ENCODE results near the gene PSME1.

PSME1 gene

DNA sequence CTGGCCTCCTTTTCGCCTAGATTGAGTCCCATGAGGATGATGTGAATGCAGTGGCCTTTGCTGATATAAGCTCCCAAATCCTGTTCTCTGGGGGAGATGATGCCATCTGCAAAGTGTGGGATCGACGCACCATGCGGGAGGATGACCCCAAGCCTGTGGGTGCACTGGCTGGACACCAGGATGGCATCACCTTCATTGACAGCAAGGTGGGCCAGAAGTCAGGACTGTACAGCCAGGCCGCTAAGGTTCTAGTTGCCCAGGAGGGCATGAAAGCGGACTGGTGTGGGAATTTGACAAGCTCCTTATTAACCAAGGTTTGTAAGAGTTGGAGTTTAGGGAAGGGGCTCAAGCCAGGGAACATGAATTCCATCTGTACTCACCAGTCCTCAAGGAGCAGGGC, 16.3 kb upstream of the PSME1 start:
- in situ Hi-C loops (cut with HindIII; ENCODE audit: low sequenced_read_pairs) = no loop called here
- TF ChIP-seq, protein P1, sequence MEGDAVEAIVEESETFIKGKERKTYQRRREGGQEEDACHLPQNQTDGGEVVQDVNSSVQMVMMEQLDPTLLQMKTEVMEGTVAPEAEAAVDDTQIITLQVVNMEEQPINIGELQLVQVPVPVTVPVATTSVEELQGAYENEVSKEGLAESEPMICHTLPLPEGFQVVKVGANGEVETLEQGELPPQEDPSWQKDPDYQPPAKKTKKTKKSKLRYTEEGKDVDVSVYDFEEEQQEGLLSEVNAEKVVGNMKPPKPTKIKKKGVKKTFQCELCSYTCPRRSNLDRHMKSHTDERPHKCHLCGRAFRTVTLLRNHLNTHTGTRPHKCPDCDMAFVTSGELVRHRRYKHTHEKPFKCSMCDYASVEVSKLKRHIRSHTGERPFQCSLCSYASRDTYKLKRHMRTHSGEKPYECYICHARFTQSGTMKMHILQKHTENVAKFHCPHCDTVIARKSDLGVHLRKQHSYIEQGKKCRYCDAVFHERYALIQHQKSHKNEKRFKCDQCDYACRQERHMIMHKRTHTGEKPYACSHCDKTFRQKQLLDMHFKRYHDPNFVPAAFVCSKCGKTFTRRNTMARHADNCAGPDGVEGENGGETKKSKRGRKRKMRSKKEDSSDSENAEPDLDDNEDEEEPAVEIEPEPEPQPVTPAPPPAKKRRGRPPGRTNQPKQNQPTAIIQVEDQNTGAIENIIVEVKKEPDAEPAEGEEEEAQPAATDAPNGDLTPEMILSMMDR (IDR thresholded peaks at IDR 0.05; ENCODE audit: low read depth, low read length, missing control alignments) = no peak
- H3K4me3 ChIP-seq (ENCODE audit: low read depth, low read length) = no peak overlapping the region
- DNase-seq (ENCODE audit: low read depth) = no peak

DNA sequence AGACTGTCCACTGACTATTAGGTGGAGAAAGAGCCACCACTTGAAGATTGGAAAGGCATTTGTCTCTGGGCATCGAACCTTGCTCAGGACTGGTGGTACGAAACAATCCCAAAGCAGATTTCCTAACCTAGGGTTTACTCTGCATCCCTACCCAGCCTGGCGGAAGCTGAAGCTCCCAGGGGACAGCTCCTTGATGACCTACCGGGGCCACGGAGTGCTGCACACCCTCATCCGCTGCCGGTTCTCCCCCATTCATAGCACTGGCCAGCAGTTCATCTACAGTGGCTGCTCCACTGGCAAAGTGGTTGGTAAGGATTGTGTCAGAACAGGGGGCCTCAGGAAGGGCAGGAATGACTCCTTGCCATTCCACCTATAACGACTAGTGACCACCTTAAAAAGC, 14.8 kb upstream of the PSME1 start:
- TF ChIP-seq, protein P1 (IDR thresholded peaks at IDR 0.05; ENCODE audit: low read depth, low read length, missing control alignments) = no peak
- DNase-seq (ENCODE audit: low read depth) = no peak
- H3K4me3 ChIP-seq (ENCODE audit: low read depth, low read length) = no peak overlapping the region
- in situ Hi-C loops (cut with HindIII; ENCODE audit: low sequenced_read_pairs) = no loop called here

DNA sequence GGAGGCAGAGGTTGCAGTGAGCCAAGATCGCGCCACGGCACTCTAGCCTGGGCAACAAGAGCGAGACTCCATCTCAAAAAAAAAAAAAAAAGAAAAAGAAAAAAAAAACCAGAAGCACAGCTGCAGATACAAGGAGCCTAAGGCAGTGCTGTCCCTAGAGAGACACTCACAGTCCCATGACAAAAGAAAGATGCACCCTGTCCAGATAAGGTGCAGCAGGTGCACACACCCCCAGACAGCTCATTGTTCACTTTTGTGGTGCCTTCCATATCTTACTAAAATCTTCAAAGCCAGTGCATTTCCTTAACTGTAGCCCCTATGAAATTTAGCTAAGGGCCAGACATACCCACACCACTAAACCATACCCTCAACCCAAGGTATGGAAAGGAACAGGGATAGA, 13.6 kb upstream of the PSME1 start:
- TF ChIP-seq, protein P1 (IDR thresholded peaks at IDR 0.05; ENCODE audit: low read depth, low read length, missing control alignments) = no peak
- no peak for DNase-seq (ENCODE audit: low read depth)
- in situ Hi-C loops (cut with HindIII; ENCODE audit: low sequenced_read_pairs) = no loop called here
- H3K4me3 ChIP-seq (ENCODE audit: low read depth, low read length) = no peak overlapping the region

DNA sequence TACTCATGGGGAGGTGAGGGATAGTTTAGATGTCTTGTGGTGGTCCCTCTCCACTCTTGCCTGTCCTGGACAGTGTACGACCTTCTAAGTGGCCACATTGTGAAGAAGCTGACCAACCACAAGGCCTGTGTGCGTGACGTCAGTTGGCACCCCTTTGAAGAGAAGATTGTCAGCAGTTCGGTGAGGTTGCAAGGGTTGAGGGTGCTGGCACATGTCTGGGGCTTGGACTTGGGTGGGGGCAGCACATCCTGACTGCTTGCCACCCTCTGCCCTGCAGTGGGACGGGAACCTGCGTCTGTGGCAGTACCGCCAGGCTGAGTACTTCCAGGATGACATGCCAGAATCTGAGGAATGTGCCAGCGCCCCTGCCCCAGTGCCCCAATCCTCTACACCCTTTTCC, 13.1 kb upstream of the PSME1 start:
- TF ChIP-seq, protein P1 (IDR thresholded peaks at IDR 0.05; ENCODE audit: low read depth, low read length, missing control alignments) = no peak
- in situ Hi-C loops (cut with HindIII; ENCODE audit: low sequenced_read_pairs) = no loop called here
- no peak for DNase-seq (ENCODE audit: low read depth)
- H3K4me3 ChIP-seq (ENCODE audit: low read depth, low read length) = no peak overlapping the region

DNA sequence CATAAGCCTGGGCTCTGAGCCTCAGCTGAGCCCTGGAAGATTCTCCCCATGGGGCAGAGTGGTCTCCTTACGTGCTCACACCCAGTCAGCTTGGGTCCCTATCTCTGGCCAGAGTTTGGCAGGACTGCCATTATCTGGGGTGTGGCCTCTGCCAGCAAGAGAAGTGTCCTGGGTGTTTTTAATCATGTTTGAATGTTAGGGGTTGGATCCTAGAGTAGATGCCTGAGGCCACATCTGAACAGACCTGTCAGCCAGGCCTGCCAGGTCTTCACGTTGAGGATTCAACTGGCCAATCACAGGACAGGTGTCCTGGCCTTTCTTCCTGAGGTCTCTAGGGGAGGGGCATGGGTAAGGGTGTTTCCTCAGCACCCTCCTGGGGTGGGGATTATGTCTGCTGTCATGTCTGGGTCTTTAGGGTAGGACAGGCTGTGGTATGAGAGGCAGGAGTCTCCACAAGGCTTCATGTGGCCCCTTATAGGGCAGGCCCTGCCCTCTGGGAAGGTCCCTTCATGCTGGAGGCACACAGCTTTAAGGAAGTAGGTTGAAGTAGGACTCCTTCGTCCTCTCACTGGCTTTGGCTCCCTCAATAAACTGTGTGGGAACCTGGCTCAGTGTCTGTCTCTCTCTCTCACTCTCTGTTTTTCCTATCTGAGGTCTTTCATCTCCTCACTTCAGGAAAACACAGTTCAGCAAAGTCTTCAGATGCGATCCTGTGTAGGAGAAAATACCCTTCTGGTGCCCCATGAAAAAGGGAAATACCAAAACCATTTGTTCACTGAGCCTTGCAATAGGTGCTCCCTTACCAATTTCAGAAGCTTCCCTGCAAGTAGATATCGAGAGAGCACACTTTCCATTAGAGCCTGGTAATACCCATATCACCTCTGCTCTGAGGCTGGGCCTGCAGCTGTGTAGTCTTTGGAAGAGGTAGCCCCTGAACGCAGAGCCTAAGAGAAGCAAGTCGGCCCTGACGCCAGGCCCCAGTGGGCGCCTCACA, 12.3 kb upstream of the PSME1 start:
- H3K4me3 ChIP-seq (ENCODE audit: low read depth, low read length) = no peak overlapping the region
- in situ Hi-C loops (cut with HindIII; ENCODE audit: low sequenced_read_pairs) = no loop called here
- TF ChIP-seq, protein P1 (IDR thresholded peaks at IDR 0.05; ENCODE audit: low read depth, low read length, missing control alignments) = no peak
- DNase-seq (ENCODE audit: low read depth) = no peak

DNA sequence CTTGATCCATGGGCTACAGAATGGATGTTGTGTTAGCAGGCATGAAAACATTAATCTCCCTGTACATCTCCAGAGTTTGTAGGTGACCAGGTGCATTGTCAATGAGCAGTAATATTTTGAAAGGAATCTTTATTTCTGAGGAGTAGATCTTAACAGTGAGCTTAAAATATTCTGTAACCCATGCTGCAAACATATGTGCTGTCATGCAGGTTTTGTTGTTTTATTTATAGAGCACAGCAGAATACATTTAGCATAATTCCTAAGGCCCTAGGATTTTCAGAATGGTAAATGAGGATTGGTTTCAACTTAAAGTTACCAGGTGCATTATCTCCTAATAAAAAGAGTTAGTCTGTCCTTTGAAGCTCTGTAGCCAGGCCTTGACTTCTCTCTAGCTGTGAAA, 9.1 kb upstream of the PSME1 start:
- TF ChIP-seq, protein P1 (IDR thresholded peaks at IDR 0.05; ENCODE audit: low read depth, low read length, missing control alignments) = no peak
- no peak overlapping the region for H3K4me3 ChIP-seq (ENCODE audit: low read depth, low read length)
- in situ Hi-C loops (cut with HindIII; ENCODE audit: low sequenced_read_pairs) = no loop called here
- DNase-seq (ENCODE audit: low read depth) = no peak

Measured in astrocyte of the cerebellum (primary cell).